Activated naive CD4-positive, alpha-beta T cell treated with anti-CD3 and anti-CD28 coated beads, Interleukin-2, amount 10 ng/mL, durations not matched to agents 7 days and 5 days (primary cell): ENCODE results near the gene CCN6.

ENCODE experiments used
- CTCF ChIA-PET: fragments of 350-600 bp; sonication (Branson Sonifier 250); formaldehyde crosslinking; loops from one replicate; lab custom pipeline; 2021; ENCODE audit warnings: antibody characterized with exemption; lab: Charles Lee
- DNase-seq: peaks from one replicate; pipeline ENCODE4 v3.0.0-alpha.2; 2020
- H3K27ac Mint-ChIP-seq: one replicate; pipeline ENCODE4 v1.8.0; 2021; ENCODE audit warnings: mild to moderate bottlenecking, moderate library complexity, mixed read lengths
- H3K27me3 Mint-ChIP-seq: one replicate; pipeline ENCODE4 v1.8.0; 2021; ENCODE audit warnings: mild to moderate bottlenecking, mixed read lengths
- H3K36me3 Mint-ChIP-seq: one replicate; pipeline ENCODE4 v1.8.0; 2021; ENCODE audit warnings: mixed read lengths
- H3K4me1 Mint-ChIP-seq: one replicate; pipeline ENCODE4 v1.8.0; 2021; ENCODE audit warnings: mixed read lengths
- H3K4me3 Mint-ChIP-seq: one replicate; pipeline ENCODE4 v1.8.0; 2021; ENCODE audit warnings: mild to moderate bottlenecking, moderate library complexity, mixed read lengths
- H3K9me3 Mint-ChIP-seq: one replicate; pipeline ENCODE4 v1.8.0; 2021; ENCODE audit warnings: mixed read lengths

The CCN6 gene

GRCh38 chr6:112018619-112019416 lies 35.1 kb upstream of the CCN6 start:
- no peak overlapping the region for H3K27ac Mint-ChIP-seq
- H3K9me3 Mint-ChIP-seq, result peaks cover 4% of the 10 kb centered on the region
- H3K36me3 Mint-ChIP-seq, result no peaks in the 10 kb centered on the region
- no peak overlapping the region for H3K4me3 Mint-ChIP-seq
- H3K4me1 Mint-ChIP-seq, result peaks cover 31% of the 10 kb centered on the region
- CTCF ChIA-PET, result interaction anchor here (1.4 to 5.1 kb wide), 2 partner anchors 9 kb away, joined by 5 to 40 read pairs; no protein-coding TSS in a partner anchor
- DNase-seq, result no peak
- no peaks in the 10 kb centered on the region for H3K27me3 Mint-ChIP-seq

- Mint-ChIP-seq H3K27ac (no peak overlapping the region), H3K4me1 (peaks cover 31% of the 10 kb centered on the region), H3K4me3 (no peak overlapping the region), H3K9me3 (peaks cover 11% of the 10 kb centered on the region), H3K27me3 (no peaks in the 10 kb centered on the region), H3K36me3 (no peaks in the 10 kb centered on the region)
- CTCF ChIA-PET, result interaction anchor here (1.3 to 5.1 kb wide), 3 partner anchors 8 to 11 kb away, joined by 4 to 40 read pairs (median 9); no protein-coding TSS in a partner anchor
- DNase-seq, result no peak
Observed at GRCh38 chr6:112019589-112019988, 34.3 kb upstream of the CCN6 start.

GRCh38 chr6:112021691-112022310 lies 32.1 kb upstream of the CCN6 start:
- DNase-seq, result no peak
- peaks cover 20% of the 10 kb centered on the region for H3K9me3 Mint-ChIP-seq
- peaks cover 26% of the 10 kb centered on the region for H3K4me1 Mint-ChIP-seq
- no peaks in the 10 kb centered on the region for H3K27me3 Mint-ChIP-seq
- H3K36me3 Mint-ChIP-seq, result peaks cover 5% of the 10 kb centered on the region
- H3K27ac Mint-ChIP-seq, result no peak overlapping the region
- H3K4me3 Mint-ChIP-seq, result no peak overlapping the region
- CTCF ChIA-PET, result interaction anchor here (2.0 kb wide), 1 partner anchor 311 kb away, joined by 4 read pairs; no protein-coding TSS in a partner anchor

GRCh38 chr6:112022749-112023148 lies 31.2 kb upstream of the CCN6 start:
- no peak for DNase-seq
- Mint-ChIP-seq H3K4me1 (peaks cover 31% of the 10 kb centered on the region), H3K9me3 (peaks cover 20% of the 10 kb centered on the region), H3K4me3 (no peak overlapping the region), H3K27me3 (no peaks in the 10 kb centered on the region), H3K27ac (no peak overlapping the region), H3K36me3 (peaks cover 7% of the 10 kb centered on the region)
- CTCF ChIA-PET, result interaction anchor here (1.4 kb wide), 1 partner anchor 12 kb away, joined by 4 read pairs; no protein-coding TSS in a partner anchor

GRCh38 chr6:112024464-112024863 lies 29.4 kb upstream of the CCN6 start:
- Mint-ChIP-seq H3K4me1 (peaks cover 44% of the 10 kb centered on the region), H3K27me3 (no peaks in the 10 kb centered on the region), H3K9me3 (peaks cover 20% of the 10 kb centered on the region), H3K27ac (no peak overlapping the region), H3K4me3 (no peak overlapping the region), H3K36me3 (peaks cover 11% of the 10 kb centered on the region)
- no peak for DNase-seq
- CTCF ChIA-PET, result interaction anchor here (1.4 kb wide), 1 partner anchor 14 kb away, joined by 4 read pairs; no protein-coding TSS in a partner anchor

- H3K4me3 Mint-ChIP-seq, result no peak overlapping the region
- peaks cover 20% of the 10 kb centered on the region for H3K9me3 Mint-ChIP-seq
- CTCF ChIA-PET, result interaction anchor here (4.2 to 4.3 kb wide), 2 partner anchors 10 to 18 kb away, joined by 40 to 47 read pairs; no protein-coding TSS in a partner anchor
- H3K27ac Mint-ChIP-seq, result peak overlapping the region; percentile 98
- peaks cover 11% of the 10 kb centered on the region for H3K36me3 Mint-ChIP-seq
- H3K4me1 Mint-ChIP-seq, result peaks cover 62% of the 10 kb centered on the region
- DNase-seq, result no peak
- no peaks in the 10 kb centered on the region for H3K27me3 Mint-ChIP-seq
Observed at GRCh38 chr6:112026933-112027332, 27.0 kb upstream of the CCN6 start.

GRCh38 chr6:112027942-112028674 lies 25.8 kb upstream of the CCN6 start:
- H3K4me1 Mint-ChIP-seq, result peaks cover 54% of the 10 kb centered on the region
- peaks cover 20% of the 10 kb centered on the region for H3K9me3 Mint-ChIP-seq
- no peaks in the 10 kb centered on the region for H3K27me3 Mint-ChIP-seq
- H3K4me3 Mint-ChIP-seq, result peak overlapping the region; percentile 42
- peaks cover 11% of the 10 kb centered on the region for H3K36me3 Mint-ChIP-seq
- CTCF ChIA-PET, result interaction anchor here (1.2 to 4.3 kb wide), 9 partner anchors 8 to 318 kb away, joined by 4 to 51 read pairs (median 16); no protein-coding TSS in a partner anchor
- H3K27ac Mint-ChIP-seq, result peak overlapping the region; percentile 98
- peak; percentile 62 for DNase-seq

- Mint-ChIP-seq H3K27ac (peak overlapping the region; percentile 98), H3K9me3 (peaks cover 12% of the 10 kb centered on the region), H3K27me3 (no peaks in the 10 kb centered on the region), H3K4me1 (peaks cover 64% of the 10 kb centered on the region), H3K36me3 (peaks cover 11% of the 10 kb centered on the region), H3K4me3 (no peak overlapping the region)
- DNase-seq, result peak; percentile 72
- CTCF ChIA-PET, result interaction anchor here (0.8 to 4.3 kb wide), 10 partner anchors 9 to 320 kb away, joined by 3 to 51 read pairs (median 12); no protein-coding TSS in a partner anchor
Observed at GRCh38 chr6:112029045-112029822, 24.7 kb upstream of the CCN6 start.

GRCh38 chr6:112030206-112030960 lies 23.5 kb upstream of the CCN6 start:
- no peak for DNase-seq
- no peak overlapping the region for H3K4me3 Mint-ChIP-seq
- peaks cover 11% of the 10 kb centered on the region for H3K36me3 Mint-ChIP-seq
- CTCF ChIA-PET, result interaction anchor here (1.2 to 1.6 kb wide), 2 partner anchors 12 to 20 kb away, joined by 3 to 5 read pairs; no protein-coding TSS in a partner anchor
- no peaks in the 10 kb centered on the region for H3K27me3 Mint-ChIP-seq
- peaks cover 7% of the 10 kb centered on the region for H3K9me3 Mint-ChIP-seq
- peak overlapping the region; percentile 15 for H3K27ac Mint-ChIP-seq
- H3K4me1 Mint-ChIP-seq, result peaks cover 71% of the 10 kb centered on the region

GRCh38 chr6:112030961-112031660 lies 22.8 kb upstream of the CCN6 start:
- peaks cover 9% of the 10 kb centered on the region for H3K36me3 Mint-ChIP-seq
- H3K27ac Mint-ChIP-seq, result peak overlapping the region; percentile 15
- H3K9me3 Mint-ChIP-seq, result peaks cover 4% of the 10 kb centered on the region
- CTCF ChIA-PET, result interaction anchor here (0.7 to 1.6 kb wide), 3 partner anchors 11 to 231 kb away, joined by 3 to 5 read pairs (median 3); no protein-coding TSS in a partner anchor
- no peak overlapping the region for H3K4me3 Mint-ChIP-seq
- no peaks in the 10 kb centered on the region for H3K27me3 Mint-ChIP-seq
- H3K4me1 Mint-ChIP-seq, result peaks cover 77% of the 10 kb centered on the region
- no peak for DNase-seq

- no peak for DNase-seq
- peaks cover 72% of the 10 kb centered on the region for H3K4me1 Mint-ChIP-seq
- peaks cover 6% of the 10 kb centered on the region for H3K36me3 Mint-ChIP-seq
- no peak overlapping the region for H3K27ac Mint-ChIP-seq
- no peaks in the 10 kb centered on the region for H3K27me3 Mint-ChIP-seq
- no peaks in the 10 kb centered on the region for H3K9me3 Mint-ChIP-seq
- H3K4me3 Mint-ChIP-seq, result no peak overlapping the region
- CTCF ChIA-PET, result interaction anchor here (0.7 to 1.7 kb wide), 6 partner anchors 9 to 232 kb away, joined by 3 to 7 read pairs (median 3); no protein-coding TSS in a partner anchor
Observed at GRCh38 chr6:112031960-112032359, 21.9 kb upstream of the CCN6 start.

GRCh38 chr6:112032728-112033127 lies 21.2 kb upstream of the CCN6 start:
- Mint-ChIP-seq H3K4me3 (no peak overlapping the region), H3K4me1 (peaks cover 64% of the 10 kb centered on the region), H3K27me3 (no peaks in the 10 kb centered on the region), H3K9me3 (no peaks in the 10 kb centered on the region), H3K36me3 (peaks cover 4% of the 10 kb centered on the region), H3K27ac (no peak overlapping the region)
- no peak for DNase-seq
- CTCF ChIA-PET, result interaction anchor here (0.6 to 2.0 kb wide), 7 partner anchors 8 to 45 kb away, joined by 3 to 7 read pairs (median 3); no protein-coding TSS in a partner anchor
